Right lobe of liver (tissue), 6 donors: ENCODE measurements around the gene MAST4. TPM values are rescaled to one million over a fixed set of nuclear protein-coding genes. Genes with fewer than 3 reads are reported as not detected.

Experiments
- ATAC-seq, 4 donors: fragments of 200-7000 bp; cut with Tn5 transposase; one replicate each; pipeline ENCODE4 v1.9.1; 2020; ENCODE audit warnings: mild to moderate bottlenecking in 4 of 4, moderate library complexity in 4 of 4
- DNase-seq, 3 donors: peaks; one replicate each; pipeline ENCODE4 v3.0.0-alpha.2; 2020
- H3K27ac ChIP-seq, 3 donors: fragments of 200-600 bp; one replicate each; pipeline ENCODE4 v1.8.0; 2022
- H3K27me3 ChIP-seq, 2 donors: fragments of 200-600 bp; one replicate each; pipeline ENCODE4 v1.8.0; 2022
- H3K36me3 ChIP-seq, 4 donors: fragments of 200-600 bp; sonication (generic) in 1 of 4; one replicate each; pipeline versions ENCODE4 v1.5.1 to v1.8.0; 2017 to 2022; ENCODE audit warnings: control low read depth in 1 of 4
- H3K4me1 ChIP-seq, 4 donors: fragments of 200-600 bp; sonication (generic) in 1 of 4; one replicate each; pipeline versions ENCODE4 v1.5.1 to v1.8.0; 2017 to 2022; ENCODE audit warnings: control low read depth in 1 of 4
- H3K4me3 ChIP-seq, 3 donors: fragments of 200-600 bp; one replicate each; pipeline ENCODE4 v1.8.0; 2022
- H3K9me3 ChIP-seq, 4 donors: fragments of 200-600 bp; sonication (generic) in 1 of 4; one replicate each; pipeline versions ENCODE4 v1.5.1 to v1.8.0; 2017 to 2022; ENCODE audit warnings: control low read depth in 1 of 4
- POLR2A ChIP-seq: fragments of 450-650 bp; IDR thresholded peaks from one replicate; pipeline ENCODE4 v1.6.1; 2017; ENCODE audit warnings: antibody characterized with exemption, mild to moderate bottlenecking
- WGBS: methylation state at CpG from one replicate; pipeline ENCODE4 v1.1.6; 2018; ENCODE audit warnings: low coverage, low lambda C conversion rate; ENCODE audit not compliant: insufficient coverage; ENCODE audit errors: missing lambda C conversion rate; 5-methylcytosine and 5-hydroxymethylcytosine counted together
- intact Hi-C, 2 donors: fragments of 100-400 bp; cut with DNase I; formaldehyde crosslinking; loops; one replicate each; pipeline versions ENCODE4 v1.11.2 to v1.14.1; 2022
- total RNA-seq, 6 experiments: library from RNA; depleted of rRNA in 2 of 6; stranded (reverse); fragments of >200 nt in 2 of 6; fragmentation: NEBNext Ultra II Directional in 3 of 6; extraction: Animal tissue kit (Norgen Biotek cat#: 25700) in 3 of 6; gene quantifications; one replicate each; pipeline versions ENCODE4 v1.1.0 to v1.2.4, GENCODE V29; 2016 to 2023
- TF ChIP-seq, protein P1 (sequence below), 4 donors: fragments of 200-600 bp in 3 of 4; fragments of 450-650 bp in 1 of 4; IDR thresholded peaks; one replicate each; pipeline versions ENCODE4 v1.5.1 to v1.8.0; 2016 to 2022; ENCODE audit warnings: antibody characterized with exemption in 4 of 4, mild to moderate bottlenecking in 2 of 4
- donor health status: DM: no; HTN: yes; CAD: no.
- donor health status: DM: no; HTN: no; CAD: no.
- donor health status: DM: no; HTN: no; CAD: no.
- donor health status: DM: no; HTN: yes; CAD: no.
- donor health status: DM: no; HTN: yes; CAD: no.

Gene MAST4
- total RNA-seq, 6 experiments from 2014 or later = 9.4 to 23.5 (median 13.9) TPM

DNA sequence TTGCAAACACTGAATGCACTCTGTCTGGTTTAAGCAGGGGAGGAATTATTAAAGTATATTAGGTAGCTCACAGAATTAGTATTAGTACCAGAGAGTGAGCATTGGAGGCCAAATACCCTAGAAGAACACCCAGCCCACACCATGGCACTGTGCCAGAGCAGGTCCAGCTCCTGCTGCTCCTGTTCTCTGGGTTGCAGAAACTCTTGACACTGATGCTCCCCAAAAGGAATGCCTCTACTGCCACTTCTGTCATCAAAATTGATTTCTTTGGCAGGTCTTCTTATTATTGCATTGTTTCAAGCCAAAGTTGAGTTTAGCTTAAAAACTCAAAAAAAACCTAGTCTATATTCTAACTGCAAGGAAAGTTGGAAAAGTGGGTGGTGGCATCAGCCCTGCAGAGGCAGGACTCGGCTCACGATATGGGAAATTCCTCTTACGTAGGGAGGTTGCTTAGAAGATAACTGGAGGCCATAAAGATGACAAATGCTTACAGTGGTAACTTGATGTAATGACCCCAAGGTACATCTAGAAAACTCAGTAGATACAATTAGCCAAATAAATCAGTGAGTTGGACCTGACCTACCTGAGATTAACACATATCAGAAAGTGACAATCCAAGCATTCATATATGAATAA lies 477.0 kb downstream of the MAST4 start:
- 84% methylated on average over 3 of the region's 3 CpGs for WGBS
- H3K4me1 ChIP-seq = no peaks in the 10 kb centered on the region
- H3K27me3 ChIP-seq = no peaks in the 10 kb centered on the region
- intact Hi-C loops = no loop called here
- ATAC-seq (no peak), DNase-seq (no peak)
- H3K27ac ChIP-seq = no peak overlapping the region
- TF ChIP-seq POLR2A = no peak
- TF ChIP-seq, protein P1, sequence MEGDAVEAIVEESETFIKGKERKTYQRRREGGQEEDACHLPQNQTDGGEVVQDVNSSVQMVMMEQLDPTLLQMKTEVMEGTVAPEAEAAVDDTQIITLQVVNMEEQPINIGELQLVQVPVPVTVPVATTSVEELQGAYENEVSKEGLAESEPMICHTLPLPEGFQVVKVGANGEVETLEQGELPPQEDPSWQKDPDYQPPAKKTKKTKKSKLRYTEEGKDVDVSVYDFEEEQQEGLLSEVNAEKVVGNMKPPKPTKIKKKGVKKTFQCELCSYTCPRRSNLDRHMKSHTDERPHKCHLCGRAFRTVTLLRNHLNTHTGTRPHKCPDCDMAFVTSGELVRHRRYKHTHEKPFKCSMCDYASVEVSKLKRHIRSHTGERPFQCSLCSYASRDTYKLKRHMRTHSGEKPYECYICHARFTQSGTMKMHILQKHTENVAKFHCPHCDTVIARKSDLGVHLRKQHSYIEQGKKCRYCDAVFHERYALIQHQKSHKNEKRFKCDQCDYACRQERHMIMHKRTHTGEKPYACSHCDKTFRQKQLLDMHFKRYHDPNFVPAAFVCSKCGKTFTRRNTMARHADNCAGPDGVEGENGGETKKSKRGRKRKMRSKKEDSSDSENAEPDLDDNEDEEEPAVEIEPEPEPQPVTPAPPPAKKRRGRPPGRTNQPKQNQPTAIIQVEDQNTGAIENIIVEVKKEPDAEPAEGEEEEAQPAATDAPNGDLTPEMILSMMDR (IDR thresholded peaks at IDR 0.05) = no peak
- H3K36me3 ChIP-seq = no peaks in the 10 kb centered on the region
- H3K4me3 ChIP-seq = no peak overlapping the region
- no peaks in the 10 kb centered on the region for H3K9me3 ChIP-seq

DNA sequence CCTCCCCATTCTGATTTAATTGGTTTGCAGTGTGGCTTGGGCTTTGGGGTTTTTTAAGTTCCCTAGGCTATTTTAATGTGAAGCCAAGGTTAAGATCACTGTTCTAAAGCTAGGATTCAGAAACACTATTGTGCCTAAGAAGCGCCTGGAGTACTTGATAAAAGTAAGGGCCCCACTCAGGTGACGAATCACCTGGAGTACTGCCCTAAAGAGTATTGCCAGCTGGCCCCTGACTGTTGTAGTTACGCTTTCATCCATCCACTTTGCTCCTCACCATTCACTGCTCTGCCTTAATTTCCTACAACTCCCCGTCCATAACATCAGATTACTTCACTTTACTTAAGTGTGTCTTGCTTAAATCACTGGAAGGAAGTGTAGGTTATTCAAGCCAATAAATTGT lies 481.1 kb downstream of the MAST4 start:
- TF ChIP-seq, protein P1 (IDR thresholded peaks at IDR 0.05) = no peak
- no peak for TF ChIP-seq POLR2A

DNA sequence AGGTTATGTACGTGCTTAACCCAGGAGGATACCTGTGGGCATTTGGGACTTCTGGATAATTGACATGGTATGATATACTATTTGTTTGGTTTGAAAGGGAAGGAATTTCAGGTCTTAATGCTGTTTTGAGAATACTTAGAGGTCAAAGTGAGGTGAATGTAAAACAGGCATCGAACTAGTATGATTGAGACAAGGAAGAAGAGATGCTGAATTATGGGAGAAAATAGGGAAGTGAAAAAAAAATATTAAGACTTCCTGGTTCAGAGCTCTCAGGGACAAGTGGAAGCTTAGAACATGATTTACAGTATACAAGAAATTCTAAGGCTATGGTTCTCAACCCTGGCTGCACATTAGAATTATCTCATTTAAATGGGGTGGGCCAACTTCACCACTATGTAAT lies 485.1 kb downstream of the MAST4 start:
- no peak overlapping the region for H3K27ac ChIP-seq
- no peak for TF ChIP-seq POLR2A
- TF ChIP-seq, protein P1 (IDR thresholded peaks at IDR 0.05) = no peak
- H3K36me3 ChIP-seq = no peaks in the 10 kb centered on the region
- WGBS = 79% methylated on average over 2 of the region's 2 CpGs
- H3K4me1 ChIP-seq = peaks cover 0 to 10% (median 3%) of the 10 kb centered on the region in 4 donors
- peak in 1 of 4 donors; percentile 10 for ATAC-seq
- no peak for DNase-seq
- H3K27me3 ChIP-seq = no peaks in the 10 kb centered on the region
- intact Hi-C loops = no loop called here
- H3K9me3 ChIP-seq = no peaks in the 10 kb centered on the region
- no peak overlapping the region for H3K4me3 ChIP-seq

More for the DNA sequence above, 481.1 kb downstream of the MAST4 start:
- DNase-seq (no peak), ATAC-seq (no peak)
- no peak overlapping the region for H3K27ac ChIP-seq
- H3K36me3 ChIP-seq = no peaks in the 10 kb centered on the region
- intact Hi-C loops = no loop called here
- no peak overlapping the region for H3K4me3 ChIP-seq
- no peaks in the 10 kb centered on the region for H3K9me3 ChIP-seq
- H3K4me1 ChIP-seq = peaks cover 0 to under 1% (median 0%) of the 10 kb centered on the region in 4 donors
- no peaks in the 10 kb centered on the region for H3K27me3 ChIP-seq
- WGBS = 90% methylated on average over 3 of the region's 4 CpGs

DNA sequence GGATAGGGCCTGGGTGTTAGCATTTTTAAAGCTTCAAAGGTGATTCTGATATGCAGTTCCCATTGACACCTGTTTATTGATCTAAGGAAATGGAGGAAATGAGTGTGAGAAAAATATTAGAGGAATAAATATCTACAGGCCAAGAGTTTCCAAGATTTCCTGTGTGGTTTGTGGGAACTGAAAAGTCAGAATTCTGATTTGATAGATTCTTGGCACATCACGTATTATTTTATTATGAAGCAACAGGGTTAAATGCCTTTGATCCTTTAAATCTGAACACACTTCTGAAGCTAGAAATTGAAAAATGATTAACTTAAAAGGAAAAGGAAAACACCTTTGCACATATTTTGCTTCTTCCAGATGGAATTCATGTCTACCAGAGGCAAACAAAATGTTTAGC lies 486.7 kb downstream of the MAST4 start:
- no peaks in the 10 kb centered on the region for H3K9me3 ChIP-seq
- no peaks in the 10 kb centered on the region for H3K27me3 ChIP-seq
- no peak overlapping the region for H3K27ac ChIP-seq
- TF ChIP-seq, protein P1 (IDR thresholded peaks at IDR 0.05) = no peak
- TF ChIP-seq POLR2A = no peak
- H3K4me1 ChIP-seq = peaks cover 0 to 10% (median 3%) of the 10 kb centered on the region in 4 donors
- ATAC-seq (peak in 1 of 4 donors; percentile 26), DNase-seq (no peak)
- no peak overlapping the region for H3K4me3 ChIP-seq
- intact Hi-C loops = no loop called here
- no peaks in the 10 kb centered on the region for H3K36me3 ChIP-seq
- WGBS = 19% methylated on average over 1 of the region's 1 CpG
